K562 (cell line): ENCODE data around the gene CLIC1. TPM values are rescaled to one million over a fixed set of nuclear protein-coding genes. Genes with fewer than 3 reads are reported as not detected.

Experiments used
- ATAC-seq: fragments of 200-7000 bp; cut with Tn5 transposase; 3 replicates; pipeline ENCODE4 v1.9.1; 2020; ENCODE audit warnings: moderate library complexity
- BruUV-seq: library from RNA; stranded (reverse); fragments of 400-500 nt; replicated peaks from 2 replicates; lab custom pipeline; 2021; lab: Mats Ljungman, UMichigan
- CTCF ChIA-PET: fragments of 300-600 bp; formaldehyde crosslinking; extraction: SDS; loops from one replicate; lab custom pipeline; 2021; ENCODE audit warnings: low intra/inter-chr PET ratio; lab: Yijun Ruan, JAX
- POLR2A ChIA-PET: fragments of 300-600, 350-650 bp; sonication (Branson Sonifier 250); formaldehyde crosslinking; extraction: SDS; loops from one replicate; lab custom pipeline; 2021; ENCODE audit warnings: antibody characterized with exemption, inconsistent platforms; lab: Yijun Ruan, JAX
- DNase-seq, 4 experiments: peaks; one replicate each; pipeline versions ENCODE4 v3.0.0 to v3.0.0-alpha.2; 2011 to 2018; ENCODE audit warnings: low spot score in 3 of 4, mixed read lengths in 3 of 4; ENCODE audit errors: extremely low read depth in 1 of 4
- FAIRE-seq: peaks from 2 replicates; lab custom pipeline; 2011; peaks lifted over from hg19 to GRCh38; lab: Jason Lieb, UNC
- H2AFZ ChIP-seq: 2 replicates; pipeline ENCODE4 v1.6.0; 2011; ENCODE audit warnings: low read depth, low read length, control low read depth, inconsistent platforms
- H3K27ac ChIP-seq: fragments of 200-600 bp; 3 replicates; pipeline ENCODE4 v1.8.0; 2011; ENCODE audit warnings: low read depth, mild to moderate bottlenecking, control low read depth, inconsistent platforms, low read length, moderate library complexity, mixed read lengths; ENCODE audit errors: extremely low read depth
- H3K27me3 ChIP-seq, 2 experiments: fragments of 300-600 bp in 1 of 2; 2 replicates in 1 of 2; 3 replicates in 1 of 2; pipeline versions ENCODE4 v1.6.0 to v1.8.0; 2011; ENCODE audit warnings: inconsistent platforms in 2 of 2, low read length in 2 of 2, mild to moderate bottlenecking in 1 of 2, mixed read lengths in 1 of 2, moderate library complexity in 1 of 2; ENCODE audit not compliant: control insufficient read depth in 2 of 2, insufficient read depth in 2 of 2
- H3K36me3 ChIP-seq: fragments of 300-600 bp; 3 replicates; pipeline ENCODE4 v1.8.0; 2011; ENCODE audit warnings: mild to moderate bottlenecking, low read length, inconsistent platforms; ENCODE audit not compliant: control insufficient read depth, insufficient read depth
- H3K4me1 ChIP-seq, 2 experiments: fragments of 200-600 bp in 1 of 2; replicated peaks in 1 of 2; 2 replicates in 1 of 2; 3 replicates in 1 of 2; pipeline versions ENCODE4 v1.5.1 to v1.8.0; 2011; ENCODE audit warnings: inconsistent platforms in 2 of 2, low read length in 2 of 2, mild to moderate bottlenecking in 1 of 2, mixed read lengths in 1 of 2, moderate library complexity in 1 of 2; ENCODE audit not compliant: control insufficient read depth in 2 of 2, insufficient read depth in 2 of 2
- H3K4me2 ChIP-seq: 2 replicates; pipeline ENCODE4 v1.6.1; 2011; ENCODE audit warnings: low read length, control low read depth, inconsistent platforms, mixed read lengths; ENCODE audit not compliant: insufficient read depth
- H3K4me3 ChIP-seq: fragments of 200-600 bp; sonication (generic), shearing (Covaris generic); 2 replicates; pipeline ENCODE4 v1.5.1; 2016; ENCODE audit warnings: control low read depth, inconsistent platforms
- H3K79me2 ChIP-seq: fragments of 200-600 bp; 3 replicates; pipeline ENCODE4 v1.8.0; 2011; ENCODE audit warnings: low read length, inconsistent platforms; ENCODE audit not compliant: control insufficient read depth, insufficient read depth
- H3K9ac ChIP-seq, 2 experiments: 2 replicates each; pipeline versions ENCODE4 v1.6.0 to v1.6.1; 2011; ENCODE audit warnings: low read depth in 2 of 2, low read length in 2 of 2, control low read depth in 1 of 2, inconsistent platforms in 1 of 2, mild to moderate bottlenecking in 1 of 2, mixed read lengths in 1 of 2; ENCODE audit not compliant: insufficient read depth in 1 of 2
- H3K9me1 ChIP-seq: one replicate; pipeline ENCODE4 v1.6.0; 2011; ENCODE audit warnings: inconsistent platforms, mild to moderate bottlenecking, low read length, moderate library complexity; ENCODE audit not compliant: control insufficient read depth, insufficient read depth
- H3K9me3 ChIP-seq: replicated peaks from 2 replicates; pipeline ENCODE4 v1.5.1; 2011; ENCODE audit warnings: low read depth, low read length, inconsistent platforms; ENCODE audit not compliant: control insufficient read depth, insufficient read depth
- H4K20me1 ChIP-seq: replicated peaks from 2 replicates; pipeline ENCODE4 v1.6.1; 2011; ENCODE audit warnings: low read length, inconsistent platforms, mixed read lengths; ENCODE audit not compliant: control insufficient read depth, insufficient read depth
- BHLHE40 ChIP-seq: IDR thresholded peaks from 2 replicates; pipeline ENCODE4 v1.6.1; 2011; ENCODE audit warnings: low read length, improper control_type of control experiment
- C11orf30 ChIP-seq: fragments of 450-650 bp; IDR thresholded peaks from 2 replicates; pipeline ENCODE4 v1.6.1; 2016; ENCODE audit warnings: low read depth, mild to moderate bottlenecking
- DACH1 ChIP-seq: fragments of 450-650 bp; IDR thresholded peaks from 2 replicates; pipeline ENCODE4 v1.6.1; 2018; ENCODE audit not compliant: partially characterized antibody
- DIDO1 ChIP-seq: fragments of 450-650 bp; IDR thresholded peaks from 2 replicates; pipeline ENCODE4 v1.6.1; 2016; ENCODE audit warnings: low read depth, missing biosample characterization, missing genetic modification characterization
- ERF ChIP-seq: fragments of 450-650 bp; formaldehyde crosslinking; IDR thresholded peaks from 2 replicates; pipeline ENCODE4 v1.4.0; 2020; ENCODE audit warnings: mild to moderate bottlenecking, mixed read lengths
- HDAC8 ChIP-seq: fragments of 450-650 bp; IDR thresholded peaks from 2 replicates; pipeline ENCODE4 v1.6.1; 2016; ENCODE audit warnings: mild to moderate bottlenecking, missing genetic modification characterization, moderate library complexity, missing compliant biosample characterization
- KDM1A ChIP-seq, 2 experiments: fragments of 450-650 bp; IDR thresholded peaks; 2 replicates each; pipeline ENCODE4 v1.6.1; 2016; ENCODE audit warnings: mild to moderate bottlenecking in 2 of 2
- NCOA1 ChIP-seq: fragments of 450-650 bp; IDR thresholded peaks from 2 replicates; pipeline ENCODE4 v1.6.1; 2016; ENCODE audit warnings: low read depth
- RNF2 ChIP-seq: sonication (generic); IDR thresholded peaks from 2 replicates; pipeline ENCODE4 v1.6.1; 2016
- ZBTB8A ChIP-seq: fragments of 450-650 bp; IDR thresholded peaks from 2 replicates; pipeline ENCODE4 v1.6.1; 2018; ENCODE audit warnings: mild to moderate bottlenecking, moderate library complexity; ENCODE audit not compliant: partially characterized antibody
- ZC3H11A ChIP-seq: IDR thresholded peaks from 2 replicates; pipeline ENCODE4 v1.6.1; 2012; ENCODE audit warnings: low read depth, low read length, improper control_type of control experiment
- WGBS: fragments of 100-300 bp; shearing (Covaris generic); methylation state at CpG from one replicate; pipeline ENCODE4 v1.1.6; 2016; ENCODE audit warnings: low coverage, mixed read lengths; ENCODE audit not compliant: insufficient coverage; ENCODE audit errors: missing lambda C conversion rate; 5-methylcytosine and 5-hydroxymethylcytosine counted together
- in situ Hi-C: fragments of 300-500 bp; cut with MboI; formaldehyde crosslinking; loops from 4 replicates; pipeline ENCODE4 v1.15.0; 2018; ENCODE audit warnings: inconsistent platforms, mixed read lengths
- intact Hi-C: fragments of 100-400 bp; cut with micrococcal nuclease; formaldehyde crosslinking; loops from 2 replicates; pipeline ENCODE4 v1.14.2; 2022
- polyA plus RNA-seq, 8 experiments: library from polyadenylated mRNA; depleted of rRNA in 4 of 8; stranded (reverse) in 5 of 8; unstranded in 3 of 8; fragments of >200 nt; fragmentation: Nextera tagmentation in 2 of 8; fragmentation: Illumina TruSeq in 1 of 8; extraction: Ambion mirVana in 2 of 8; extraction: Trizol in 1 of 8; gene quantifications; 2 replicates each; pipeline versions ENCODE4 v1.2.1 to v1.2.3, GENCODE V29; 2011 to 2014; ENCODE audit warnings: inconsistent platforms in 1 of 8, missing spikeins in 1 of 8
- total RNA-seq, 7 experiments: library from RNA; depleted of rRNA in 6 of 7; stranded (reverse); fragments of >200 nt in 6 of 7; fragmentation: Illumina TruSeq in 2 of 7; extraction: Trizol in 2 of 7; gene quantifications; 2 replicates each; pipeline versions ENCODE4 v1.2.1 to v1.2.3, GENCODE V29; 2011 to 2021; ENCODE audit warnings: low replicate concordance in 1 of 7
- TF ChIP-seq, protein P1 (sequence below): fragments of 450-650 bp; IDR thresholded peaks from 2 replicates; pipeline ENCODE4 v1.6.1; 2016; ENCODE audit warnings: mild to moderate bottlenecking
- TF ChIP-seq, protein P2 (sequence below), 2 experiments: IDR thresholded peaks in 1 of 2; conservative IDR thresholded peaks in 1 of 2; 2 replicates each; pipeline ENCODE4 v1.6.1; 2016; ENCODE audit warnings: low read depth in 2 of 2, mild to moderate bottlenecking in 1 of 2, missing compliant biosample characterization in 1 of 2, missing genetic modification characterization in 1 of 2, moderate library complexity in 1 of 2
- TF ChIP-seq, protein P3 (sequence below): fragments of 250-450 bp; sonication (Bioruptor Pico); IDR thresholded peaks from 2 replicates; pipeline ENCODE4 v1.5.0; 2020; ENCODE audit warnings: mild to moderate bottlenecking

CLIC1 gene
- total and polyA plus RNA-seq, 9 of the 15 experiments (the other 6 are each of a cell fraction or from before 2014, with no cell fraction given) = 1,267 to 2,419 (median 1,808) TPM

DNA sequence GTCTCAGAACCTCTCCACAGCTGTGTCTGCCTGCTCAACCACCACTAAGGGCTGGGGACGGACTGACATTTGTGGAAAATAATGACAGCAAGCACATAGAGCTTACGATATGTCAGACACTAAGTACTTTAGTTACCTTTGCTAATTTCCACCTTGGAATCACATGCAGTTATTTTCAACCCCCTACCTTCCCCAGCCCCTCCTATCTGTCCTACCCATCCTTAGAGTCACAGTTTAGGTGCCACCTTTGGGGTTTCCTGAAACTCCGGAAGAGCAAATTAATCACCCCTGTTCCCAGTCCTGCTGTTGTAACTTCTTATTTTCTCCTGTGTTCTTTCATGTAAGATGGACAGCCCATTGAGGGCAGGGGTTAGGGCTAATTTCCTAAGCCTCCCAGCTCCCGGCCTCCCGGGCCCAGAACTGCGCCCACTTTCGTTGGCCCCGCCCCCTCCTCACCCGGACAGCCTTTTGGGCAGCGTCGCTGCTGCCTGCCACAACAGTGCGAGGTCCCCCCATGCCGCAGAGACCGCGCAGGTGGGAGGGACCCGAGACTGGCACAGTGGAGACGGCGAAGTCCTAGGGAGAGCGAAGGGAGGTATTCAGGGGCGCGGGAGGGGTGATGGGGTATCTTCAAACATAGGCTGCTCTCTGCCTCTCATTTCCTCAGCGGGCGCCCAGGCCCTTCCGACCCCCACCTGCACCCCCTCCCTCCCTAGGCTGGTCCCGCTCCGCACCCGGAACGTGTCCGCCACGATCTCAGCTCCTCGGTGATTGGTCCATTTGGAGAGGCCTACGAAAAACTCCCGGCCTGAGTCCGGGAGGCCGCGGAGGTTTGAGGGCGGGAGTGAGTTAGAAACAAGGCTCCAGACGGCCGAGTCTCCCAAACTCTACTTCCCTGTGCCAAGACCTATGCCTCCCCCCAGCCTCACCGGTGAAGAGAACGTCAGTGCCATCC lies 8.3 kb downstream of the CLIC1 start:
- Histone ChIP-seq H3K4me1 (peaks cover 44 to 69% of the 10 kb centered on the region in 2 experiments), H3K9me3 (no peaks in the 10 kb centered on the region), H2AFZ (peak overlapping the region; percentile 71), H3K9me1 (peaks cover 5% of the 10 kb centered on the region), H3K4me3 (no peak overlapping the region), H3K27me3 (no peaks in the 10 kb centered on the region), H3K36me3 (peaks cover 55% of the 10 kb centered on the region), H4K20me1 (no peaks in the 10 kb centered on the region), H3K9ac (peak overlapping the region; percentile 38 to 82), H3K4me2 (peak overlapping the region; percentile 37), H3K79me2 (peaks cover 25% of the 10 kb centered on the region), H3K27ac (peak overlapping the region; percentile 64)
- no peak for ATAC-seq
- WGBS = 94% methylated on average over 39 of the region's 41 CpGs
- DNase-seq = no peak
- intact Hi-C loops (loop anchor here (2.0 kb wide), 1 partner anchor 99 kb away; the partner anchor contains the start of gene HSPA1B), in situ Hi-C loops (no loop called here)
- ChIA-PET CTCF (interaction anchor here (2.0 kb wide), 1 partner anchor 42 kb away, joined by 18 read pairs; no protein-coding TSS in a partner anchor), POLR2A (interaction anchor here (0.5 to 15.0 kb wide), 23 partner anchors 7 to 376 kb away, joined by 3 to 236 read pairs (median 3); partner anchors contain the start of genes ABHD16A, BAG6, C6orf47 and CLIC1)
- no TSS peak for BruUV-seq
- FAIRE-seq = peak; percentile 82
- TF ChIP-seq, protein P1, sequence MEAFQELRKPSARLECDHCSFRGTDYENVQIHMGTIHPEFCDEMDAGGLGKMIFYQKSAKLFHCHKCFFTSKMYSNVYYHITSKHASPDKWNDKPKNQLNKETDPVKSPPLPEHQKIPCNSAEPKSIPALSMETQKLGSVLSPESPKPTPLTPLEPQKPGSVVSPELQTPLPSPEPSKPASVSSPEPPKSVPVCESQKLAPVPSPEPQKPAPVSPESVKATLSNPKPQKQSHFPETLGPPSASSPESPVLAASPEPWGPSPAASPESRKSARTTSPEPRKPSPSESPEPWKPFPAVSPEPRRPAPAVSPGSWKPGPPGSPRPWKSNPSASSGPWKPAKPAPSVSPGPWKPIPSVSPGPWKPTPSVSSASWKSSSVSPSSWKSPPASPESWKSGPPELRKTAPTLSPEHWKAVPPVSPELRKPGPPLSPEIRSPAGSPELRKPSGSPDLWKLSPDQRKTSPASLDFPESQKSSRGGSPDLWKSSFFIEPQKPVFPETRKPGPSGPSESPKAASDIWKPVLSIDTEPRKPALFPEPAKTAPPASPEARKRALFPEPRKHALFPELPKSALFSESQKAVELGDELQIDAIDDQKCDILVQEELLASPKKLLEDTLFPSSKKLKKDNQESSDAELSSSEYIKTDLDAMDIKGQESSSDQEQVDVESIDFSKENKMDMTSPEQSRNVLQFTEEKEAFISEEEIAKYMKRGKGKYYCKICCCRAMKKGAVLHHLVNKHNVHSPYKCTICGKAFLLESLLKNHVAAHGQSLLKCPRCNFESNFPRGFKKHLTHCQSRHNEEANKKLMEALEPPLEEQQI = no peak
- TF ChIP-seq ZBTB8A (no peak), C11orf30 (no peak), KDM1A (IDR thresholded peaks at IDR 0.05) (no peak), DACH1 (no peak), DIDO1 (tag) (no peak), RNF2 (no peak), ZC3H11A (no peak), BHLHE40 (no peak), ERF (CRISPR knock-in tag) (no peak), HDAC8 (tag) (no peak), NCOA1 (no peak)
- TF ChIP-seq, protein P2, sequence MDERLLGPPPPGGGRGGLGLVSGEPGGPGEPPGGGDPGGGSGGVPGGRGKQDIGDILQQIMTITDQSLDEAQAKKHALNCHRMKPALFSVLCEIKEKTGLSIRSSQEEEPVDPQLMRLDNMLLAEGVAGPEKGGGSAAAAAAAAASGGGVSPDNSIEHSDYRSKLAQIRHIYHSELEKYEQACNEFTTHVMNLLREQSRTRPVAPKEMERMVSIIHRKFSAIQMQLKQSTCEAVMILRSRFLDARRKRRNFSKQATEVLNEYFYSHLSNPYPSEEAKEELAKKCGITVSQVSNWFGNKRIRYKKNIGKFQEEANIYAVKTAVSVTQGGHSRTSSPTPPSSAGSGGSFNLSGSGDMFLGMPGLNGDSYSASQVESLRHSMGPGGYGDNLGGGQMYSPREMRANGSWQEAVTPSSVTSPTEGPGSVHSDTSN (CRISPR knock-in tag; IDR thresholded peaks at IDR 0.05; ENCODE audit: low read depth) = no peak
- TF ChIP-seq, protein P2 (tag; conservative IDR thresholded peaks at IDR 0.05; ENCODE audit: low read depth) = no peak; the same call in 1 of the 2 replicates
- TF ChIP-seq, protein P3, sequence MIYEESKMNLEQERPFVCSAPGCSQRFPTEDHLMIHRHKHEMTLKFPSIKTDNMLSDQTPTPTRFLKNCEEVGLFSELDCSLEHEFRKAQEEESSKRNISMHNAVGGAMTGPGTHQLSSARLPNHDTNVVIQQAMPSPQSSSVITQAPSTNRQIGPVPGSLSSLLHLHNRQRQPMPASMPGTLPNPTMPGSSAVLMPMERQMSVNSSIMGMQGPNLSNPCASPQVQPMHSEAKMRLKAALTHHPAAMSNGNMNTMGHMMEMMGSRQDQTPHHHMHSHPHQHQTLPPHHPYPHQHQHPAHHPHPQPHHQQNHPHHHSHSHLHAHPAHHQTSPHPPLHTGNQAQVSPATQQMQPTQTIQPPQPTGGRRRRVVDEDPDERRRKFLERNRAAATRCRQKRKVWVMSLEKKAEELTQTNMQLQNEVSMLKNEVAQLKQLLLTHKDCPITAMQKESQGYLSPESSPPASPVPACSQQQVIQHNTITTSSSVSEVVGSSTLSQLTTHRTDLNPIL (CRISPR knock-in tag) = no peak
